ENCODE measurements around the gene EDC3.

GRCh38 chr15:74653426-74654102, 42.3 kb downstream of the EDC3 start:
- TF ChIP-seq CTCF (IDR thresholded peaks at IDR 0.05; ENCODE audit: poor library complexity, severe bottlenecking) (no peak), REST (IDR thresholded peaks at IDR 0.05; ENCODE audit: borderline replicate concordance) (no peak), SMC3 (conservative IDR thresholded peaks at IDR 0.05; ENCODE audit: poor library complexity) (no peak), POLR2AphosphoS5 (IDR thresholded peaks at IDR 0.05) (no peak), EZH2 (IDR thresholded peaks at IDR 0.05; ENCODE audit: borderline replicate concordance, insufficient read depth, low read length, poor library complexity, severe bottlenecking) (no peak), EP300 (conservative IDR thresholded peaks at IDR 0.05; ENCODE audit: poor library complexity, severe bottlenecking) (no peak)

Measured in neural cell (in vitro differentiated cells).